HK-2 (cell line): ENCODE measurements around the gene EVI2A.
"Not testable (repeated sequence)": the region's sequence is repeated elsewhere in the genome, so short reads cannot be mapped to it uniquely, and the experiment has no call there.

Source experiments
- DNase-seq: peaks from one replicate; pipeline ENCODE4 v3.0.0-alpha.2; 2018; ENCODE audit not compliant: unreplicated experiment

The EVI2A gene

DNA sequence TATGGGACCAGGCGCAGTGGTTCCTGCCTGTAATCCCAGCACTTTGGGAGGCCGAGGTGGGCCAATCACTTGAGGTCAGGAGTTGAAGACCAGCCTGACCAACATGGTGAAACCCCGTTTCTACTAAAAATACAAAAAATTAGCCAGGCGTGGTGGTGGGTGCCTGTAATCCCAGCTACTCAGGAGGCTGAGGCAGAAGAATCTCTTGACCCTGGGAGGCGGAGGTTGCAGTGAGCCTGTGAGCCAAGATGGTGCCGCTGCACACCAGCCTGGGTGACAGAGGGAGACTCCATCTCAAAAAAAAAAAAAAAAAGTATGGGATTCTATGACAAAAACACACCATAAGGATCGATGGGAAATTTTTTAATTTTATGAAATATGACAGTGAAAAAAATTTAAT lies 9.2 kb downstream of the EVI2A start:
- not testable (repeated sequence) for DNase-seq

DNA sequence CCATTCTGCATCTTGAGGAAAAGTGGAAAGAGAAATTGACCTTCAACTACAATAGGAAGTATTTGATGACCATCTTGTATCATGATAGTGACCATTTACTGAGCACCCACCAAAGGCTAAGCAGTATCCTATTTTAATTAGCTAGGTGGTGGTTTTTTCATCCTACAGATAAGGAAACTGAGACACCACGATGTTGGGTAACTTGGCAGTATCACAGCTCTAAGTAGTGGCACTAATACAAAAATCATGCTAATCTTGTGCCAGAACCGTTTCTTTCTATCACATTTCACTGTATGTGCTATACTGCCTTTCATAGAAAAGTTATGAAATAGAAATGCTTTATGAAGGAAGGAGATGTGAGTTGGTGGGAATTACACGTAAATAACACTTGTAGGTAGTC lies 9.9 kb downstream of the EVI2A start:
- no peak for DNase-seq

DNA sequence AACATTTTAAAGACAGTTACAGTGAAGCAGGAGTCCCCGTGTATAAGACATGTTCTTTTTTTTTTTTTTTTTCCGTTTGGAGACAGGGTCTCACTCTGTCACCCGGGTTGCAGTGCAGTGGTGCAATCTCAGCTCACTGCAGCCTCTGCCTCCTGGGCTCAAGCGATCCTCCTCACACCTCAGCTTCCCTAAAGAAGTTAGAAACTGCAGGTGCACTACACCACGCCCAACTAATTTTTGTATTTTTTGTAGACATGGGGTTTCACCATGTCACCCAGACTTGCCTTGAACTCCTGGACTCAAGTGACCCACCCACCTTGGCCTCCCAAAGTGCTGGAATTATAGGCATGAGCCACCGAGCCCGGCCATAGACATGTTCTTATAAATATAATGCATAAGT lies 10.5 kb downstream of the EVI2A start:
- DNase-seq = no peak

DNA sequence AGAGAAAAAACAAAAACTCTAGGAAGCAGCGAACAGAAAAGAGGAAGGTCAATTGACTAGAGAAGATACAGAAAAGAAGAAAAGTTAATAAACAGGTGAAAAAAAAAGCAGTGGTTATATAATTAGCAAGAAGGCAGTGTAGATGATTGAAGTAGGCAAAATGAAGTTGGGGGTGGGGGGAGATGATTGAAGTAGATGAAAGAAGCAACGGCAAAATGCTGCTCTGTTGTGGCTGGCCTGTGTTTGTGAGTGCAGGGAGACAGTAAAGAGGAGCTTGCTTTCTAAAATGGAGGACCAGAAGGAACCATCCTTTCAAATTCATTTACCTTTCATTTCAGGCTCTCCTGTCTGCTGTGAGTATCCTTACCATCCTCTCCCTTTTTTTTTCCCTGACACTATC lies 11.2 kb downstream of the EVI2A start:
- no peak for DNase-seq

DNA sequence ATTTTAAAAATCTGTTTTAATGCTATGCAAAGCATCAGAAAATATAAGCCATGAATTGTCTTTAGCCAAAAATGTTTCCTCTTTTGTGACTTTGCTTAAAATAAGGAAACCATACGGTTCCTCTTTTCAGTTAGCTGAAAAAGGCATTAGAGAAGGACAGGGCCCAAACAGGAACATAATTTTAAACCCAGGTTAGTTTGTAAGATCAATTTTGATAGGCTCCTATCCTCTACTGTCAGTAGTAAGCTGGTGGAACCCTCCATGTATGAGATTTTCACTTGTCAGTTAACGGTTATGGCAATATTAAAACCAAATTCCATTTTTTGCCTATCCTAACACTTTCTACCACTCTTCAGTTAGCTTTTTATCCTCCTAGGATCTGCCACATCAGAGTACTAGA lies 11.9 kb downstream of the EVI2A start:
- no peak for DNase-seq

DNA sequence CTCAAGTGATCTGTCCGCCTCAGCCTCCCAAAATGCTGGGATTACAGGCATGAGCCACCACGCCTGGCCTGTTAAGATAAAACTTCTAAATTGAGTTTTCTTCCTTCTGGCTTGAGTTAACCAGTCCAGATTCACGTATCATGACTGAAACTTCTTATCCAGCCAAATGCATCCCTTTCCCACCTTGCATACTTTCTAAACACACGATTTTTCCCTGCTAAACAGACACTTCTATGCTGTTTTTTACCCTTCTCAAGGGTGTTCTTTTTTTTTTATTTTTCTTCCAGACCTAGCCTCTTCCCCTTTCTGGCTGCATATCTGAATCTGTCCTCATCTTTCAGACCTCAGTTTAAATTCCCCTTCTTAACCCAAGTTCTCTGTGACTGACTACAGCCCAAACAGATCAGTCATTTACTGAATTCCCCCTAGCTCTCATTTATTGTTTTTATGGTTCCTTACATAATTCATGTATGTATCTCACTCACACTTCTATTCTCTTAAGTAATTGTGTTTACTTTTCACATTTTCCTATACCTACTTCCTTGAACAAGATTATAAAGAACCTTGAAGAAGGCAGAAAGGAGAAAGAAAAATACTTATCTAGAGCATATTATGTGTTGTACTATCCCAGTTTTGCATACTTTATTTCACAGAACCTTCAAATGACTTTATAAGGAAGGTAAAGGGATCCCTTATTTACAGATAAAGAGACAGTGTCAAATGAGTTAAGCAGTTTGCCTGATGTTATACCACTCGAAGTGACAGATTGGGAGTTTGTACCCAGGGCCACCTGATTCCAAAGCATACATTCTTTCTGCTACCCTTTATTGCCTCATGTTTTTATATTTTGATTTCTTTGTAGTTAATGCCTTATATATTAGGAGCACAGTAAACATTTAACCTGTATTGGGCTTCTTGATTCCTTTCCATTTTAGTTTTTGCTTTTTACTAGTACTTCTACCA lies 12.8 kb downstream of the EVI2A start:
- no peak for DNase-seq

DNA sequence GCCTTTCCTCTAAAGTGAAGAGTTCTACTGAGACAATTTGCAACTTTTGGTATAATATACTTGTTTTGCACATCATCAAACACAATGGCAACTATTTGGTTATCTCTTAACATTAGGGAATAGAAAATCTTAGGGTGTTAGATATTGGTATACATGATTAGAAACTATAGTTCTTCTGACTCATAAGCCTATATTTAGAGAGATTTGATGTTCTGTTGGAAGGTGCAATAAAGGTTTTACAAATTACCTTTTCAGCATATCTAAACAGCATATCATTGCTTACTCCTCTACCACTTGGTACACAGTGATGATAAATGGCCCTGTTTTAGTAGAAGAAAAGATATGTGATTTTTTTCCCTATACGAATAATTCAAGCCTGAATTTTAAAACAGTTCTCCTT lies 13.8 kb downstream of the EVI2A start:
- no peak for DNase-seq

DNA sequence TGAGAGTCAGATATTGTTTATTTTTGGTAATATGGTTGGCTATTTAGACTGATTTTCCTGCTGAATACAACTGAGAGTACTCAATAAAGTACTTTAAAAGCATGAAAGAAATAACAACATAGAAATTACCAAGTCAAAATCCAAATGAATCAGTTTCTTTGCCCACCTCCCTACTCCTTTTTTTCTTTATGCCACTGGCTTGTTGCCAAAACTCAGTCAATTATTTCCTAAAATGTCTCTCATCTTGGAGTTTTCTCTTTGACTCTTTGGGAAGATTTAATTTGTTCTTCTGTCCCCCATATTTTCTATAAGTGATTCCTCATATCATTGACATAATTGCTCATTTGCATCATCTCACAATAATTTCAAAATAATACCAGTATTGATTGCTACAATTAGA lies 21.8 kb downstream of the EVI2A start:
- no peak for DNase-seq

DNA sequence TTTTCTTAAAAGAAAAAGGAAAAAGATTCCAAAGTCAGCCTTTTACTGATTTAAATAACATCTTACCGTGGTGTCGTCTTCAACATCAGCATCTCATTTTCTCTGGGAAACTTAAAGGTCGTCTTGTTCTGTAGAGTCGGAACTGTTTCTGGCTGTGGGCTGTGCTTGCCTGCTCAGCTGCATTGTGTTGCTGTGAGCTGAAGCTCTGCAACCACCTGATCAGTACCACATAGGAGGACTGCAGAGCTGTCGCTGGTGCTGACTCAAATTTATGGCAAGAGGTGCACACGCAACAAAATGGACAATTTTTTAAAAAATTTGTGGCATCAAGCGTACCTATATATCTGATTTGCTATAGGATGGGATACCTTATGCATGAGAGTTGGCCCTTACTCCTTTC lies 24.3 kb downstream of the EVI2A start, which contains the start of gene OMG:
Gene OMG (minus strand): TSS at position 150 of the 400 bp plus-strand sequence. CDS start 908 bp downstream, outside the sequence.
- DNase-seq = no peak

DNA sequence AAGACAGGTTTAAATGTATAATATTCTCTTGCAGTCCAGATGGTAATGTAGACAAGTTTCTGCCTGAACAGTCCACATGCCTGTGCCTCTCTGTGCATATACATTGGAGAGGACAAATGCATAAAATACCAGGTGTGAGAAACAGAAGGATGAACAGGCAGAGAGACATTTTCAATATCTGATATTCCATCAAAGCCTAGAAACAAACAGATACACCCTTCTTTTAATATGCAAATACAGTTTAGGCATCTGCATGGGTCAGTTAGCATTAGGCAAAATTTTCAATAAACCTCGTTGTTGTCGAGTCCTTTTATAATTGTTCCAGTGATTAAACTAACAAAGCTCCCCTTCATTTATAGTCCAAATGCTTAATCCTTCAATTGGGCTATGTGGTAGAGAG lies 25.3 kb downstream of the EVI2A start:
- DNase-seq = no peak

DNA sequence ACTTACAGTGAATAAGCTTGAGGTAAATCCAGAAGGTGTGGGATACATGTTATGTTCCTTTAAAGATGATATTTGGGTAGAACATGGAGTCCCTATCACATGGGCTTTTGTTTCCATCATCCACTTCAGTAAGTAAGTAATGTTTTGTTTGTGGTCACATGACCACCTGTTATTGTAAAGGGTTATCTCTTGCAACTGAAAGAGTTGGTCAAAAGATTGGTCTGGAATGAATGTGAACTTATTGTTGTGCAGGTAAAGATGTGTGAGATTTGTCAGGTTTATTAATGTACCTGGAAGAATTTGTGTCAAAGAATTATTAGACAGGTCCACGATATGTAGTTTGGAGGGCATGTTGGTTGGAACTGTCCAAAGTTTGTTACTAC lies 25.9 kb downstream of the EVI2A start:
- no peak for DNase-seq

DNA sequence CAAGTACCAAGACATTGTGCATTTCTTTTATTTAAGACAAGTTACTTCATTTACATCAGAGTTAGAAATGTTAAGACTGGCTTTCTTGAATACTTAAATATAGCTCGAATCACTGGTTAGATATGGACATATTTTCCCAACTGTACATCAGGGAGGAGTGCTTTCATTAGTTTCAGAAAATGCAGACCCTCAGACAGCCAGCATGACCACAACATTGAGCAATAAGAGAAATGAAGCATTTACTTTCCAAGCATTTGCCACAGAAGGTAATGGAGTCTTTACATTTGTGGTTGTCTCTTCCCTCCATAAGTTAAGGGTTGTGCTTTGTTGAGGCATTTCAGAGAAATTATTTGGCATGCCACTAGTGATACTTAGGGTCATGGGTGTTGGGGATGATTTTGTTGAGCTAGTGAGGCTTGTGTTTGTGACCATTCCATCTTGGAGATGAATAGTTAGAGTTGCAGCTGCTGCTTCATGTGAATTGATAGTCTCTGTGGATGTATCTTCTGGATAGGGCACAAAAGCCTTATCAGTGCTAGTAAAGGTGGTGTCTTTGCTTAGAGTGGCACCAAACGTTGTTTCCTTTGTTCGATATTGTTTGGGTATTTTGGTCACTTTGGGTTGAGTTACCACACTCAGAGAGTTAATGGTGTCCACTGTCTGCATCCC lies 26.5 kb downstream of the EVI2A start:
- DNase-seq = no peak

DNA sequence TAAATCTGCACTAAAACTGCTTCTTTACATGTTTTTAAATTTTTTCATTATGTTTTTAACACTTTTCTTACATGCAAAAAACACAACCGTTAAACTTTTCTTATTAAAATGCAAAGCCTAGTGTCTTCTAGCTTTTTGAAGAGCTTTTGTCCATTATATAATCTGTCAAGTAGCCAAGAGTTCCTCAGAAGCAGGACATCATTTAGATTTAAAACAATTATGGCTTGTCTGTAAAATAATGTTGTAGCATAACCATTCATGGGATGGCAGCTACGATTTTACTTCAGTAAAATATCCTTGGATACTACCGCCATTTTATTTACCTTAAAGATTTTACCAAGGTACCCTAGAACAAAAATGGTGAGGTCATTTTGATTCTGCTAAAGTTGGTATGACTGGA lies 27.2 kb downstream of the EVI2A start:
- no peak for DNase-seq

DNA sequence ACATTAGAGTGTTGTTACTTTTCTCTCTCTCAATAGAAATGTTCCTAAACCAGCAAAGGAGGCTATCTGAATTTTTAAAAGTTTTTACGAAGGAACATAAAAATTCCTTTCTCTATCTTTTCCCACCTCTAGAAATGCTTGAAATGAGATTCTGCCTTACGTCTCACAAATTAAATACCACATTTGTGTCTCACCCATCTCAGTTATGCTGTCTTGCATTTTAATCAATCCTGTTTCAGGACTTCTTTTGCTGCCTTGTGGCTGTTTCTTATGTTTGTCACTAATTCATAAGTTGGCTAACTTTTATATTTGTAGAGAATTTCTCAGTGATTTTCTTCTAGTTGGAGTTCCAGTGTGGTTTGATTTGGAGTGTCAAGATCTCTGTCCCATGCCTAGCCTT lies 27.8 kb downstream of the EVI2A start:
- no peak for DNase-seq

DNA sequence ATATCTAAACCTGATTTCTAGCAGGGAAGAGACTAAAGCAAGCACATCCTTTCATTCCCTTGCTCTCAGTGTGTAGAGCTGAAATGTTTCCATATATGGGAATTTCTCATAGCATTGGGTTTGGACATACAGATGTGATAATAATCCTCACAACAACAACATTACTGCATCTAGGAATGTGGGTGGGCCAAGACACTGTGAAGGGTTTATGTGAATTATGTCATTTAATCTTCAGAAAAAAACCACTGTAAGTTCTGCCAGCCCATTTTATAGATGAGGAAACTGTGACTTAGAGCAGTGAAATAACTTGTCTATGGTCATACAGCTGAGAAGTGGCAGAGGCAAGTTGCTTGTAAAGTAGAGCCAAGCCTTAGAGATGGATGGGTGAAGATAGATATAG lies 29.6 kb downstream of the EVI2A start:
- DNase-seq = no peak

DNA sequence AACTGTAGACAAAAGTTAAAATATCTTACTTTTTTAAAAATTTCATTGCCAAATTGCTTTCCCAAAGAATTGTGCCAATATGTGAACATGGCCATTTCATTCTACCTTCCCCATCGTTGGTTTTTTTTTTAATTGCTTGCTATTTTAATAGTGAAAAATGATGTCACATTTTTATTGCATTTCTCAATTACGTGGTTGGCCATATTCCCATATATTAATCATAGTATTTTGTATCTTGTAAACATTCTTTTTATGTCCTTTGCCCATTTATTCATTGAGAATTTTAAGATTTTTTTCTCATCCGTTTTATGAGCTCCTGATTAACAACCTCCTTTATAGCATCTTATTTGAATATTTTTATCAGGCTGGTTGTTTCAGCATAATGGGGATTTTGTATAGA lies 31.6 kb downstream of the EVI2A start:
- DNase-seq = no peak

DNA sequence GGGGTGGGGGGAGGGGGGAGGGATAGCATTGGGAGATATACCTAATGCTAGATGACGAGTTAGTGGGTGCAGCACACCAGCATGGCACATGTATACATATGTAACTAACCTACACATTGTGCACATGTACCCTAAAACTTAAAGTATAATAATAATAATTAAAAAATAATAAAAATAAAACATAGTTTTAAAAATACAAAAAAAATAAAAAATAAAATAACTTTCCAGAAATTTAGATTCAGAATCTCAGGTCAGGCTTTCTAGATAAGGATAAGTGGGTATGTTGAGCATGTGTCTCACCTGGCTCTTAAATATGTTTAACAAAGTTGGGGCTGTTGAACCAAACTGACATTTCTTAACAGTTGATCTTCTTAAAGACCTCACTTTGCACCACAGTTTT lies 33.5 kb downstream of the EVI2A start:
- DNase-seq = not testable (repeated sequence)

DNA sequence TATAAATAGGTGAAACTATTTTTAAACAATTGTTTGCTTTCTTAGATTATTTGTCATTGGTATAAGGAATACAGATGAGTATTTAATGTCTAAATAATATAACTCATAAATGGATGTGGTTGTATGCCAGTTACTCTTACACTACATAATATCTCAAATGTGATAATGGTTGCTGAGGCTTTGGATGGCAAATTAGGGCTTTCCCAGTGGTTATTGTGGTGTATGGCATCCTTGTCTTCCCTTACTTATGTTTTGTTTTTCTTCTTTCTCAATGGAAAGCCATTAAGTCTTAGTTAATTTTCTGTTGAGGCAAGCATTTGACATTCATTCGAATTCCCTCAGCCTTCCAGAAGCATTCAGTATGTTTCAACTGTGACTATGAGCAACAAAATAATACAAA lies 34.8 kb downstream of the EVI2A start:
- DNase-seq = no peak

DNA sequence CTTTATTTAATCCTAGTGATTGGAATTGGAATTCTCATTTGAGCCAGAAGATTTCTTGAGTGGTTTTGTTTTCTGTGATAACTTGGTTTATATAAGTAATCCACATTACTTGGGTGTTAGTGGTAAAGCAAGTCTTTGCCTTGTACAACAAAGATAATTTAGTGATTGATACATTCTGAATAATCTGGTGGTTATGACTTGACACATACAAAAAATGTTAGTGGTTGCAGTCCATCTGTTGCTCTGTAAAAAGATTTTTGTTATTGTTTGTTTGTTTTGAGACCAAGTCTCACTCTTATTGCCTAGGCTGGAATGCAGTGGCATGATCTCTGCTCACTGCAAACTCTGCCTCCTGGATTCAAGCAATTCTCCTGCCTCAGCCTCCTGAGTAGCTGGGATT lies 37.6 kb downstream of the EVI2A start:
- no peak for DNase-seq

DNA sequence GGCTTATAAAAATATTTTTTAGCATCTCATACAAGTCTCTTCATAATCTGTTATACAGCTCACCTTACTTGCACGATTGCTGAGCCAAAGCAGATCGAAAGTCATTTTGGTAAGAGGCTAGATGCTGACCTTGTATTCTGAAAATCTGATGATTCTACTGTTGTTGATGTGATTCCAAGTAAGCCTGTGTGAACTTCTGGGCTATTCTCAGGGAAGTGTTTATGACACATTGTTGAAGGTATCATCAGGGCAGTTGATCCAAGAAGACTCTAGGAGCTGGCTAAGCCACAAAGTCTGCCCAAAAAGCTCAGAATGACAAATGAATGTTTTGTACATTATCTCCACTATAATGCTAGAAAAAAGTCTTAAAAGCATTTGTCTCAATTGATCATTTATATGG lies 40.4 kb downstream of the EVI2A start:
- DNase-seq = no peak

DNA sequence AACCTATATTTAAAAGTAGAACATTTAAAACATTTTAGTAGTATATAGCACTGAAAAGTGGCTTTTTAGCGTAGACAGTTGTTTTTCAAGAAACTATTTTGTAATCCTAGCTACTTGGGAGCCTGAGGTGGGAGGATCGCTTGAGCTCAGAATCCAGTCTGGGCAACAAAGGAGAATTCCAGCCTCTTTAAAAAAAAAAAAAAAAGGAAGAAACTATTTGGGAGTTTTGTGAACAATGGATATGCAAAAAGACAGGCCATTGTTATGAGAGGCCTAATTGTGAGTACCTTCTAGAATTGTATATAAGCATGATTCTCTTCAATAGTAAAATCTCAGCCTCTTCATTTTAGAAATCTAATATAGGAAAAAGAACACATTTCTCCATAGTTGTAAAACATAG lies 42.0 kb downstream of the EVI2A start:
- no peak for DNase-seq

DNA sequence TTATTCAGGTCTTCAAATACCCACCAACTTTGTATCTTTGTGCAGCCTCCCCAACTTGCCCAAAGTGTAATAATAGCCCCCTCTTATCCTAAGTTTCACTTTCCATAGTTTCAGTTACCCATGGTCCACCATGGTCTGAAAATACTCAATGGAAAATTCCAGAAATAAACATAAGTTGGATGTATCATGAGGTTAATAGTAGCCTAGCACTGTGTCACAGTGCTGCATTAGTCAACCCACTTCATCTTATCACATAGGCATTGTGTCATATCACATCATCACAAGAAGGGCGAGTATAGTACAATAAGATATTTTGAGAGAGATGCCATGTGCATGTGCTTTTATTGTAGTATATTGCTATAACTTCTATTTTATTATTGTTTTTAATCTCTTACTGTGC lies 46.3 kb downstream of the EVI2A start:
- DNase-seq = no peak

DNA sequence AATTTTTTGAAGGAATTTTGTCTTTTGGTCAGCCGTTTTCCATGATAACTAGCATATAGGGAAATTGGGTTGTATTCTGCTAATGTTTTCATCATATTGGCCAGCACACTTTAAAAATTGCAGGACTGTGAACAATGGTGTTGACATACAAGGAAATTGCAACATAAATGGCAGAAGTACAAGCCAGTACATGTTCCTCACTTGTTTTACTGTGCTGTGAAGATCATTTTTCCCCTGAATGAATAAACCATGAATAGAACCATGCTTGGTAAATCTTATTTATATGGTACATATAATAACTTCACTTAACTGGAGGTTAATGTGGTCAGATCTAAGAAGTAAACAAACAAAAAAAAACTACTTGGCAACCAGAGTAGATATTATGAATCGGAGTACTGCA lies 47.2 kb downstream of the EVI2A start:
- no peak for DNase-seq
